Right lobe of liver (tissue), 4 donors: ENCODE measurements around the gene MYOF.

Experiments
- CTCF ChIP-seq, 4 donors: fragments of 200-600 bp in 3 of 4; fragments of 450-650 bp in 1 of 4; IDR thresholded peaks; one replicate each; pipeline versions ENCODE4 v1.5.1 to v1.8.0; 2016 to 2022; ENCODE audit warnings: antibody characterized with exemption in 4 of 4, mild to moderate bottlenecking in 2 of 4
- POLR2A ChIP-seq: fragments of 450-650 bp; IDR thresholded peaks from one replicate; pipeline ENCODE4 v1.6.1; 2017; ENCODE audit warnings: antibody characterized with exemption, mild to moderate bottlenecking
- donor health status: DM: no; HTN: no; CAD: no.
- donor health status: DM: no; HTN: no; CAD: no.
- donor health status: DM: no; HTN: yes; CAD: no.

GRCh38 chr10:93300288-93300917 lies 181.7 kb downstream of the MYOF start:
- TF ChIP-seq CTCF (IDR thresholded peaks at IDR 0.05), result no peak
- TF ChIP-seq POLR2A, result no peak
